Esophagus squamous epithelium (tissue), 4 donors: ENCODE results near the gene ANO2.

Experiments
- CTCF ChIP-seq, 6 experiments: fragments of 450-650 bp in 4 of 6; fragments of 200-600 bp in 2 of 6; sonication (generic) in 2 of 6; IDR thresholded peaks; one replicate each; pipeline ENCODE4 v1.5.1; 2016 to 2019; ENCODE audit warnings: antibody characterized with exemption in 6 of 6, mild to moderate bottlenecking in 4 of 6, moderate library complexity in 4 of 6
- POLR2A ChIP-seq, 4 donors: fragments of 450-650 bp; IDR thresholded peaks; one replicate each; pipeline ENCODE4 v1.6.1; 2017; ENCODE audit warnings: antibody characterized with exemption in 4 of 4, mild to moderate bottlenecking in 4 of 4, moderate library complexity in 3 of 4

- no peak for TF ChIP-seq CTCF (IDR thresholded peaks at IDR 0.05)
- TF ChIP-seq POLR2A (IDR thresholded peaks at IDR 0.05): no peak
Observed at GRCh38 chr12:5882511-5883190, 62.4 kb downstream of the ANO2 start.
